D721Med (cell line): ENCODE results near the gene RALGAPA2.

Experiments used
- DNase-seq: peaks from one replicate; pipeline ENCODE4 v3.0.0; 2011; ENCODE audit warnings: low spot score; ENCODE audit not compliant: insufficient read length
- FAIRE-seq: peaks from 2 replicates; lab custom pipeline; 2011; peaks lifted over from hg19 to GRCh38; lab: Jason Lieb, UNC
- TF ChIP-seq, protein P1 (sequence below): IDR thresholded peaks from 2 replicates; pipeline ENCODE4 v1.5.1; 2012; ENCODE audit warnings: mild to moderate bottlenecking, control low read depth; ENCODE audit not compliant: insufficient read depth; ENCODE audit errors: missing control alignments

RALGAPA2 gene

DNA sequence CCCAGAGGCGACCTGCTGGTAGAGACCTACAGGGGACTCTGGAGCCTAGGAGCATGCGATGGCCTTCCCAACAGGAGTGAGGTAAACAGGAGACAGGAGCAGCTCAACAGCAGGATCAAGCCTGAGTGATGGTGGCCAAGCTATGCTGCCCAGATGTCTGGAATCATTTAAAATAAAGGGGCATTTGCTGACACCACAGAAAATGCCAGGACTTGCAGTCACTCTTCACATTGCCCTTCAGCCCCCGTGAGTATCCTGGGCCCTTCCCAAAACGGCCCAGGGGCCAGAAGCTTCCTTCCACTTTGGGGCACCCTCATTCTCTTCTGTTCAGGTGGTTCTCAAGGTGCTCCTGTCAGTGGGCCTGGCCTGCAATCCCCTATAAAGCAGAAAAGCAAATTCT lies 321.3 kb downstream of the RALGAPA2 start:
- DNase-seq (no peak), FAIRE-seq (no peak)
- TF ChIP-seq, protein P1, sequence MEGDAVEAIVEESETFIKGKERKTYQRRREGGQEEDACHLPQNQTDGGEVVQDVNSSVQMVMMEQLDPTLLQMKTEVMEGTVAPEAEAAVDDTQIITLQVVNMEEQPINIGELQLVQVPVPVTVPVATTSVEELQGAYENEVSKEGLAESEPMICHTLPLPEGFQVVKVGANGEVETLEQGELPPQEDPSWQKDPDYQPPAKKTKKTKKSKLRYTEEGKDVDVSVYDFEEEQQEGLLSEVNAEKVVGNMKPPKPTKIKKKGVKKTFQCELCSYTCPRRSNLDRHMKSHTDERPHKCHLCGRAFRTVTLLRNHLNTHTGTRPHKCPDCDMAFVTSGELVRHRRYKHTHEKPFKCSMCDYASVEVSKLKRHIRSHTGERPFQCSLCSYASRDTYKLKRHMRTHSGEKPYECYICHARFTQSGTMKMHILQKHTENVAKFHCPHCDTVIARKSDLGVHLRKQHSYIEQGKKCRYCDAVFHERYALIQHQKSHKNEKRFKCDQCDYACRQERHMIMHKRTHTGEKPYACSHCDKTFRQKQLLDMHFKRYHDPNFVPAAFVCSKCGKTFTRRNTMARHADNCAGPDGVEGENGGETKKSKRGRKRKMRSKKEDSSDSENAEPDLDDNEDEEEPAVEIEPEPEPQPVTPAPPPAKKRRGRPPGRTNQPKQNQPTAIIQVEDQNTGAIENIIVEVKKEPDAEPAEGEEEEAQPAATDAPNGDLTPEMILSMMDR = no peak

DNA sequence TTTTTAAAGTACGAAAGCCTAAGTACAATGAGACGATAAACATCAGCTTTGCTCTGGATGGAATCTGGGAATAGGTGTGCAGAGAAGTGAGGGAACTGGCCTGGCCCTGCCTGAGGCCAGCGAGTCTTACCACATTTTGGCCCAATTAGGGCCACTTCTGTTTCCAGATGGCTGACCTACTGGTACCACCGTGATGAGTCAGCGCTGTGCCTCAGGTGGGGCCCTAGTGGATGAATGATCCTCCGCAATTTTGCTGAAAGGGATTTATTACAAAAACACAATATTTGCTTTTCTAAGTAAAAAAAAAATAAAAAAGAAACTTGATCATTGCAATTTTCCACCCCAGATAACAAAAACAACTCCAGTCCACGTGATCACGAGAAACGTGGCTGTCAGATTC lies 322.1 kb downstream of the RALGAPA2 start:
- DNase-seq (no peak), FAIRE-seq (no peak)
- TF ChIP-seq, protein P1 = no peak

DNA sequence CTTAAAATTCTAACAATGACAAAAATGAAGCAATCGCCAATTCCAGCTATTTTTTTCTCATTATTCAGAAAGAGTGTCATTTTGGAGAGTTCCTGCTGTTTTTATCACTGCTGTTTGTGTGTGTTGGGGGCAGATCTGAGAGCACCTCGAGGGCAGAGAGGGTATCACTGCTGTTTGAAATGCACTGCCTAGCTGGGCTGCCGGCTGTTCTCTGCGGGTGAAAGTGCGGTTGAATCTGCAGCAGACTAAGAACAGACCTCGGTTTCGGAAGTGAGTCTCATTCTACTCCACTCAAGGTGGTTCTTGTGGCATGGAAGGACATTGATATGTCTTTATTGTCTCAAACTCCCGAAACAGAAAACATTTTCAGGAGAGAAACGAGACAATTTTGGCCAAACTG lies 326.3 kb downstream of the RALGAPA2 start:
- TF ChIP-seq, protein P1 = no peak
- FAIRE-seq (no peak), DNase-seq (no peak)

GRCh38 chr20:20375862-20376261 lies 336.6 kb downstream of the RALGAPA2 start:
- FAIRE-seq (no peak), DNase-seq (no peak)
- TF ChIP-seq, protein P1 = no peak

GRCh38 chr20:20373091-20373571 lies 339.3 kb downstream of the RALGAPA2 start:
- no peak for DNase-seq

DNA sequence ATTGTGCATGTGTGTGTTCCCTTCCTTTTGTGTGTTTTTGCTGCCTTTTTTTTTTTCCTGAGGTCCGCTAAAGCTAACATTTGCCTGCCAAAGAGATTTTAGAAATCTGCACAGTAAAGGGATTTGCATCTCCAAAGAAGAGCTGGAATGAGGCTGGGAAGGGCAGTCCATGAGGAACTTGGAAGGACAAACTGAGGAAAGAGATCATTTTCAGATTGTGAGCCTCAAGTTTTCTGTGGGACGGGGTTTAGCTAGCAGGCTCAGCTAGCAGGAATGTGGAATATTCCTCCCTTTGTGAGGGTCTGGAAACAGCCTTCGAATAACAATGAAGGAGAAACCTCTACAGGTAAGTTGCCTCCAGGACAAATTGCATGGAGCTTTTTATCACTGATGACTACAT lies 340.8 kb downstream of the RALGAPA2 start:
- DNase-seq (no peak), FAIRE-seq (no peak)
- TF ChIP-seq, protein P1 = no peak

More at GRCh38 chr20:20373091-20373571, 339.3 kb downstream of the RALGAPA2 start:
- TF ChIP-seq, protein P1 = no peak
- FAIRE-seq = no peak

GRCh38 chr20:20371083-20371482 lies 341.4 kb downstream of the RALGAPA2 start:
- no peak for FAIRE-seq
- DNase-seq = no peak
- TF ChIP-seq, protein P1 = no peak
